ENCODE results near the gene BRINP3. TPM values are rescaled to one million over a fixed set of nuclear protein-coding genes. Genes with fewer than 3 reads are reported as not detected.

Gene BRINP3
- total RNA-seq, 1 donor from 2014 or later: 6.6 TPM

DNA sequence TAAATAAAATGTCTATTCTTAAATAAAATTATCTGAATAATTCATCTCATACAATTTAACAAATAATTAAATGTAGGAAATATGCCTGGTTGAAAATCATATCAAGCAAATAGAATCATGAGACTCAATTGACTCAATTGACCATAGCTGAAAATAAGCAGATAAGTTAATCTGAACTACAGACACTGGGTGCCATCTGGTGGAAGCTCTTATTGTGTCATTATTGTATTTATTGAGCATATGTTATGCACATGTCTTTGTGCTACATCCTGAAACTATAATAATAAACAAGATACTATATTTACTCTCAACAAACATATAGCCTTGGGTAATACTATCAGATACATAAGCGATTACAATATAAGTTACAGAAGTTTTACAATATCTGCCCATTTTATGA lies 41.0 kb downstream of the BRINP3 start:
- DNase-seq (ENCODE audit: extremely low spot score, unreplicated experiment): no peak
- no peaks in the 10 kb centered on the region for H3K27me3 Mint-ChIP-seq

GRCh38 chr1:190429932-190430331 lies 47.7 kb downstream of the BRINP3 start:
- Mint-ChIP-seq H3K27me3 (no peaks in the 10 kb centered on the region), H3K9me3 (no peaks in the 10 kb centered on the region), H3K27ac (no peak overlapping the region), H3K36me3 (no peaks in the 10 kb centered on the region), H3K4me3 (no peak overlapping the region), H3K4me1 (ENCODE audit: unreplicated experiment) (no peaks in the 10 kb centered on the region)
- TF ChIP-seq, protein P1, sequence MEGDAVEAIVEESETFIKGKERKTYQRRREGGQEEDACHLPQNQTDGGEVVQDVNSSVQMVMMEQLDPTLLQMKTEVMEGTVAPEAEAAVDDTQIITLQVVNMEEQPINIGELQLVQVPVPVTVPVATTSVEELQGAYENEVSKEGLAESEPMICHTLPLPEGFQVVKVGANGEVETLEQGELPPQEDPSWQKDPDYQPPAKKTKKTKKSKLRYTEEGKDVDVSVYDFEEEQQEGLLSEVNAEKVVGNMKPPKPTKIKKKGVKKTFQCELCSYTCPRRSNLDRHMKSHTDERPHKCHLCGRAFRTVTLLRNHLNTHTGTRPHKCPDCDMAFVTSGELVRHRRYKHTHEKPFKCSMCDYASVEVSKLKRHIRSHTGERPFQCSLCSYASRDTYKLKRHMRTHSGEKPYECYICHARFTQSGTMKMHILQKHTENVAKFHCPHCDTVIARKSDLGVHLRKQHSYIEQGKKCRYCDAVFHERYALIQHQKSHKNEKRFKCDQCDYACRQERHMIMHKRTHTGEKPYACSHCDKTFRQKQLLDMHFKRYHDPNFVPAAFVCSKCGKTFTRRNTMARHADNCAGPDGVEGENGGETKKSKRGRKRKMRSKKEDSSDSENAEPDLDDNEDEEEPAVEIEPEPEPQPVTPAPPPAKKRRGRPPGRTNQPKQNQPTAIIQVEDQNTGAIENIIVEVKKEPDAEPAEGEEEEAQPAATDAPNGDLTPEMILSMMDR (conservative IDR thresholded peaks at IDR 0.05): no peak
- no peak for DNase-seq (ENCODE audit: extremely low spot score, unreplicated experiment)

More for the DNA sequence above, 41.0 kb downstream of the BRINP3 start:
- Mint-ChIP-seq H3K9me3 (no peaks in the 10 kb centered on the region), H3K36me3 (no peaks in the 10 kb centered on the region), H3K4me1 (ENCODE audit: unreplicated experiment) (no peaks in the 10 kb centered on the region), H3K4me3 (no peak overlapping the region), H3K27ac (no peak overlapping the region)
- TF ChIP-seq, protein P1 (conservative IDR thresholded peaks at IDR 0.05): peak; percentile 63

- Mint-ChIP-seq H3K4me3 (no peak overlapping the region), H3K36me3 (no peaks in the 10 kb centered on the region), H3K27ac (no peak overlapping the region), H3K9me3 (no peaks in the 10 kb centered on the region), H3K27me3 (no peaks in the 10 kb centered on the region), H3K4me1 (ENCODE audit: unreplicated experiment) (no peaks in the 10 kb centered on the region)
- no peak for DNase-seq (ENCODE audit: extremely low spot score, unreplicated experiment)
- TF ChIP-seq, protein P1 (conservative IDR thresholded peaks at IDR 0.05): no peak
Measured at GRCh38 chr1:190429141-190429540, 48.5 kb downstream of the BRINP3 start.

- no peaks in the 10 kb centered on the region for H3K36me3 Mint-ChIP-seq
Measured at GRCh38 chr1:190416239-190416638, 61.4 kb downstream of the BRINP3 start.

DNA sequence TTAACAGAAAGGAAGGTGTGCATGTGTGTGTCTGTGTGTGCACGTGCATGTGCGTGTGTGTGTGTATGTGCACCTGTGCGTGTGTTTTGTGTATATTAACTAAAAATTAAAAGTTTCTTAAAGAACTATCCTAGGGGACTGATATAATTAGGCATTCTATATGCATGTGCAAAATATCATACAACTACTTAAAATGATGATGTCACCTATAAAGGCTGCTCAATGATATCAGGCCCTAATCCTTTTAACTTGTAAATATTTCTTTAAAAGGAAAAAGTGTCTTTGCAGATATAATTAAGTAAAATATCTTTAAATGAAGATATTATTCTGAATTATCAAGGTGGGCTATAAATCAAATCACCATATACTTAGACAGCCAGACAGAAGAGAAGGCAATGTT lies 64.5 kb downstream of the BRINP3 start:
- Mint-ChIP-seq H3K9me3 (no peaks in the 10 kb centered on the region), H3K27me3 (no peaks in the 10 kb centered on the region), H3K27ac (no peak overlapping the region), H3K4me1 (ENCODE audit: unreplicated experiment) (no peaks in the 10 kb centered on the region), H3K4me3 (no peak overlapping the region), H3K36me3 (no peaks in the 10 kb centered on the region)
- no peak for DNase-seq (ENCODE audit: extremely low spot score, unreplicated experiment)
- TF ChIP-seq, protein P1 (conservative IDR thresholded peaks at IDR 0.05): no peak

More at GRCh38 chr1:190416239-190416638, 61.4 kb downstream of the BRINP3 start:
- H3K9me3 Mint-ChIP-seq: no peaks in the 10 kb centered on the region
- no peaks in the 10 kb centered on the region for H3K4me1 Mint-ChIP-seq (ENCODE audit: unreplicated experiment)
- TF ChIP-seq, protein P1 (conservative IDR thresholded peaks at IDR 0.05): peak; percentile 47
- H3K27me3 Mint-ChIP-seq: no peaks in the 10 kb centered on the region
- no peak overlapping the region for H3K27ac Mint-ChIP-seq
- no peak overlapping the region for H3K4me3 Mint-ChIP-seq
- DNase-seq (ENCODE audit: extremely low spot score, unreplicated experiment): no peak

- TF ChIP-seq, protein P1 (conservative IDR thresholded peaks at IDR 0.05): no peak
- H3K4me3 Mint-ChIP-seq: no peak overlapping the region
- no peak for DNase-seq (ENCODE audit: extremely low spot score, unreplicated experiment)
- H3K4me1 Mint-ChIP-seq (ENCODE audit: unreplicated experiment): no peaks in the 10 kb centered on the region
- no peaks in the 10 kb centered on the region for H3K27me3 Mint-ChIP-seq
- H3K36me3 Mint-ChIP-seq: no peaks in the 10 kb centered on the region
- no peak overlapping the region for H3K27ac Mint-ChIP-seq
- H3K9me3 Mint-ChIP-seq: no peaks in the 10 kb centered on the region
Measured at GRCh38 chr1:190403402-190403801, 74.3 kb downstream of the BRINP3 start.

All from type B pancreatic cell (in vitro differentiated cells).